ENCODE results near the gene GFI1B.

- TF ChIP-seq YY1 (IDR thresholded peaks at IDR 0.05; ENCODE audit: insufficient read depth, insufficient read length): no peak
- no peak for TF ChIP-seq SUZ12 (IDR thresholded peaks at IDR 0.05; ENCODE audit: extremely low read depth, insufficient read depth, insufficient read length)
Observed at GRCh38 chr9:132982458-132982857, 4.0 kb downstream of the GFI1B start.

Measured in NT2/D1 (cell line).